Fibroblast of the aortic adventitia (primary cell): ENCODE results near the gene C1orf159. TPM values are rescaled to one million over a fixed set of nuclear protein-coding genes. Genes with fewer than 3 reads are reported as not detected.

ENCODE experiments used
- DNase-seq: peaks from one replicate; pipeline ENCODE4 v3.0.0-alpha.2; 2010; ENCODE audit warnings: low read depth
- H3K4me3 ChIP-seq: 2 replicates; pipeline ENCODE4 v1.5.1; 2011; ENCODE audit warnings: low read depth, mild to moderate bottlenecking, control low read depth, low read length, moderate library complexity
- total RNA-seq: library from RNA; depleted of rRNA; stranded (reverse); fragments of >200 nt; gene quantifications from 2 replicates; pipeline ENCODE4 v1.2.3, GENCODE V29; 2012; ENCODE audit warnings: low replicate concordance
- TF ChIP-seq, protein P1 (sequence below): IDR thresholded peaks from 2 replicates; pipeline ENCODE4 v1.5.1; 2011; ENCODE audit warnings: mild to moderate bottlenecking, low read length, control low read depth, inconsistent platforms; ENCODE audit not compliant: insufficient read depth

C1orf159 gene
- total RNA-seq, 1 donor: 7.7 TPM

DNA sequence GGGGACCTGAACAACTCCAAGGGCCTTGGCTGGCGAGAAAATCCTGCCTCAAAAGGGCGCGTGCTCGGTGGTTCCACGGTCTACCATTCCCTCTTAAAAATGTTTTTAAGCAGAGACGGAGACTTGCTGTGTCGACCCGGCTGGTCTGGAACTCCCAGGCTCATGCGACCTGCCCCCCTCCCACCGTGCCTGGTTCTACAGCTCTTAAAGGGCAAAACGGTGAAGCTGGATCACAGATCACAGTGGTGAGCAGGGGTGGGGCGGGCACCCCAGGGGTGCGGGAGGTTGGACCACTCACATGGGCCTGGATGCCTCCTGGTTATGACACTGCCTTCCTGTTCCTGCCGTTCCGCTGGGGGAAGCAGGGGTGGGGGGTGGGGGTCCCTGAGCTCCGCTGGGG is 4.2 kb upstream of the C1orf159 start:
- no peak for DNase-seq
- TF ChIP-seq, protein P1, sequence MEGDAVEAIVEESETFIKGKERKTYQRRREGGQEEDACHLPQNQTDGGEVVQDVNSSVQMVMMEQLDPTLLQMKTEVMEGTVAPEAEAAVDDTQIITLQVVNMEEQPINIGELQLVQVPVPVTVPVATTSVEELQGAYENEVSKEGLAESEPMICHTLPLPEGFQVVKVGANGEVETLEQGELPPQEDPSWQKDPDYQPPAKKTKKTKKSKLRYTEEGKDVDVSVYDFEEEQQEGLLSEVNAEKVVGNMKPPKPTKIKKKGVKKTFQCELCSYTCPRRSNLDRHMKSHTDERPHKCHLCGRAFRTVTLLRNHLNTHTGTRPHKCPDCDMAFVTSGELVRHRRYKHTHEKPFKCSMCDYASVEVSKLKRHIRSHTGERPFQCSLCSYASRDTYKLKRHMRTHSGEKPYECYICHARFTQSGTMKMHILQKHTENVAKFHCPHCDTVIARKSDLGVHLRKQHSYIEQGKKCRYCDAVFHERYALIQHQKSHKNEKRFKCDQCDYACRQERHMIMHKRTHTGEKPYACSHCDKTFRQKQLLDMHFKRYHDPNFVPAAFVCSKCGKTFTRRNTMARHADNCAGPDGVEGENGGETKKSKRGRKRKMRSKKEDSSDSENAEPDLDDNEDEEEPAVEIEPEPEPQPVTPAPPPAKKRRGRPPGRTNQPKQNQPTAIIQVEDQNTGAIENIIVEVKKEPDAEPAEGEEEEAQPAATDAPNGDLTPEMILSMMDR: no peak
- H3K4me3 ChIP-seq: no peak overlapping the region

DNA sequence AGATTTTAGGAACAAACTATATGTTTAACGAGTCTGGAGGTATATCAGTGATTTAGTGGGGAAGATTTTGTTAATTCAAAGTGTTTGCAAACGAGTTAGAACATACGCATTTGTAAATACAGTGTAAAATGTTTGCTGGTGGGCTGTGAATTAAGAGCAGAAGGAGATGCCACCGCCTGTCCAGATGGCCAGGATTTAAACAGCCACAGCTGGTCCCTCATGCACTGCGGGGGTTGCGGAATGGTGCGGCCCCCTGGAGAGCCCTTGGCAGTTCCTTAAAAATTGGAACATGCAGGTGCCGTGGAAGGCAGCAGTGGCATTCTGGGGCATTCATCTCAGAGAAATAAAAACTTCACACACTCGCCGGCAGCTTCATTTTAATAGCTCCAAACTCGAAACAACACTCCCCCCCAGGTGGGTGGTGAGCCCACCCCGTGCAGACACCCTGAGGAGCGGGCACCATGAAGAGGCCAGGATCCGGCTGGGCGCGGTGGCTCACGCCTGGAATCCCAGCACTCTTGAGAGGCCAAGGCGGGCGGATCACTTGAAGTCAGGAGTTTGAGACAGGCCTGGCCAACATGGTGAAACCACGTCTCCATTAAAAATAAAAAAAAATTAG is 3.5 kb upstream of the C1orf159 start:
- no peak for DNase-seq
- TF ChIP-seq, protein P1: no peak
- no peak overlapping the region for H3K4me3 ChIP-seq

DNA sequence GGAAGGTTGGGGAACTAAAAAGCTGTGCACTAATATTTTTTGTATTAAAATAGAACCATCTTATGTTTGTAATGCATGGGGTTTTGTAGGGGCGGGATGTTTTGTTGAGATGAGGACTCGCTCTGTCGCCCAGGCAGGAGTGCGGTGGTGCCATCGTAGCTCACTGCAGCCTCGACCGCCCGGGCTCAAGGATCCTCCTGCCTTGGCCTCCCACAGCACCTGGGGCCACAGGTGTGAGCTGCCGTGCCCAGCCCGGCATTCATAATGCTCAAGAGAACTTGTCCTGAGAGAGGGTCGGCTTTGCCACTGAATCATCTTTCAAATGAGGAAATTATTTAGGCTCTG is 3.0 kb upstream of the C1orf159 start:
- H3K4me3 ChIP-seq: no peak overlapping the region
- TF ChIP-seq, protein P1: no peak
- DNase-seq: no peak

DNA sequence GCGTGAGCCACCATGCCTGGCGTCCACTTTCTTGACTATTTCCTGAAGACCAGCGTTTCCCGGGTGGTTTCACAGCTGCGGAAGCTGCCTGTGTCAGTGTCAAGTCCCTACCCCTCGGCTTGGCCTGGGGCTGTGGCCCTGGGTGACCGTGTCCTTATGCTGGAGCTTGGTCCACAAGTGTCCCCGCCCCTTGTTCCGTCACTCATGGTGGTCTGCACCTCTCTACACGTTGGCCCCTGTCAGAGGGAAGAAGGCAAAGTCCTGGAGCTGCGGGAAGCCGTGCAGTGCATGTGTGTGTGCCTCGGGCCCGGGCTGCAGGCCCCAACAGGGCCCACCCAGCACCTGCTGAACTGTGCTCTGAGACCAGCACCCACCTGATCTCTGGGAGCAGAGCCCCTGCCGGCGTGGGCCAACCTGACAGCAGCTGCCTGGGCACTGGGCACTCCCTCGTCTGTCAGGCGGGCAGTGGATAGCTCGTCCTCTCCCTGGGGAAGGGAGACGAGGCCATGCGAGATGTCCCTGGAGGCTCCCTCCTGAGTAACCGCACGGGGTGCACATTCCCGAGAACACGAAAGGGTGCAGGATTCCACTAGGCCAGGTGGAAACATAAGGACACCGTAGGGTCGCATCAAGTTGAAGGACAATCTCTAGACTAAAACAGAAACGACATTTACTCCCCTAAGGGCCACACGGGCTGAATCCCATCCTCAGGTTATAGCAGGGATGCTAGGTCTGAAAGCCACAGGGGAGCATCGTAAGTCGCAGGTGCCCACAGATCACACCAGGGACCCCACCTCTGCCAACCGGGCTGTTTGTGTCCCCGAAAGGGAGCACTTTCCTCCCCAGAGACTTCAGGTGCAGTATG is 2.4 kb upstream of the C1orf159 start:
- no peak for DNase-seq
- no peak overlapping the region for H3K4me3 ChIP-seq
- TF ChIP-seq, protein P1: no peak

DNA sequence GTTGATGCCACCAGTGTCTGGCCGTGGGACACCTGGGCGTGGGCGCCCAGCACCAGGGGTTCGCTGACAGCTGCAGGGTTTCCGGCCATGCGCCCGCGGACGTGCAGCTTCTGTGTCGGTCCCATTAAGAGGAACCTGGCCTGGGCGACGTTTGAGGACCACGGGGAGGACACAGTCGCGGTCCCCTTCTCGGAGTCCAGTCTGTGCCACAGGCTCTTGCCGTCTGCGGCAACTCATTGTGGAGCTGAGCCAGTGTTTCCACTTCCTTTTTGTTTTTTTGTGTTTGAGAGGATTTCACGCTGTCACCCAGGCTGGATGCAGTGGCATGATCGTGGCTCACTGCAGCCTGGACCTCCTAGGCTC is 1.6 kb upstream of the C1orf159 start:
- TF ChIP-seq, protein P1: no peak
- H3K4me3 ChIP-seq: no peak overlapping the region
- DNase-seq: no peak

DNA sequence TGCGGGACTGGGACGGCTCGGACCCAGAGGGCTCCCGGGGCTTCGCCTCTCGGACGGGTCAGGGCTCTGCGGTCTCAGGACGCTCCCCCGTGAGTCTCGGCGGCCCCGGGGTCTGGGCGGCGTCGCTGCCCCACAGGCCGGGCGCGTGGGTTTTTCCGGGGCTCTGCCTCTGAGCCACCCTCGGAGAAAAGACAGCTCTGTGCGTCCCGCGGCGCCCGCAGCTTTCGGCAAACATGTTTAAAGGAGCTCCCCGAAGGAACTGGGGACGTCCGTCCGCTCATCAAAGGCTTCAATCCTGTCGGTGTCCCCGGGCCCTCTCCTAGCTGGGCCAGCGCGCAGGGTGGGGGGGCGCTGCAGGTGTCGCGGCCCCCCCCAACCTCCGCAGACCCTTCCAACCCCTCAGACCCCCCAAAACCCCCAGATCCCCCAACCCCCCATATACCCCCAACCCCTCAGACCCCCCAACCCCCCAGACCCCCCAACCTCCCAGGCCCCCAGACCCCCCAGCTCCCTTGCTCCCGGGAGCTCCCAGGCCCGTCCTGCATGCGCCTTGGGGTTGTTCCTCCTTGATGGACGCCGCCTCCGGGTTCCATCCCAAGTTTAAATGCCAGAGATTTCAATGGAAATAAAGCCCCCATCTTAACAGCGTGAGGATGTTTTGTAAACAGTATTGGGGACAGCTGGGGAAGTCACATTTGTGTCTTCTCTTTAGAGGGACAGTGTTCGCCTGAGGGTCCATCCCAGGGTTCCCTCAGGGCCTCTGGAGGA is 996 bp upstream of the C1orf159 start:
- no peak for DNase-seq
- TF ChIP-seq, protein P1: no peak
- H3K4me3 ChIP-seq: peak overlapping the region; percentile 66
